OCI-LY1 (cell line): ENCODE results near the gene PDE8A.

ENCODE experiments used
- H2AFZ ChIP-seq: fragments of 200-600 bp; sonication (generic), shearing (Covaris generic); 2 replicates; pipeline ENCODE4 v1.6.0; 2014; ENCODE audit warnings: antibody characterized with exemption, mild to moderate bottlenecking, low read length
- H3F3A ChIP-seq: fragments of 200-600 bp; sonication (generic), shearing (Covaris generic); 2 replicates; pipeline ENCODE4 v1.6.0; 2014; ENCODE audit warnings: mild to moderate bottlenecking, antibody characterized with exemption, low read length, moderate library complexity; ENCODE audit not compliant: insufficient read depth
- H3K27ac ChIP-seq: fragments of 200-600 bp; sonication (generic); 2 replicates; pipeline ENCODE4 v1.5.1; 2014; ENCODE audit warnings: low read length, mixed run types, mild to moderate bottlenecking, low read depth; ENCODE audit not compliant: poor library complexity, severe bottlenecking
- H3K27me3 ChIP-seq: fragments of 200-600 bp; sonication (generic); 2 replicates; pipeline ENCODE4 v1.6.0; 2014; ENCODE audit warnings: antibody characterized with exemption, mild to moderate bottlenecking, low read length, moderate library complexity; ENCODE audit not compliant: insufficient read depth
- H3K36me3 ChIP-seq: fragments of 200-600 bp; sonication (generic); 2 replicates; pipeline ENCODE4 v1.6.1; 2014; ENCODE audit warnings: mild to moderate bottlenecking, antibody characterized with exemption, low read length, moderate library complexity, mixed read lengths; ENCODE audit not compliant: insufficient read depth
- H3K4me1 ChIP-seq: fragments of 200-600 bp; sonication (generic); 2 replicates; pipeline ENCODE4 v1.5.1; 2014; ENCODE audit warnings: mild to moderate bottlenecking, low read length, moderate library complexity; ENCODE audit not compliant: insufficient read depth, severe bottlenecking
- H3K4me2 ChIP-seq: fragments of 200-600 bp; sonication (generic), shearing (Covaris generic); 2 replicates; pipeline ENCODE4 v1.6.1; 2014; ENCODE audit warnings: low read length
- H3K4me3 ChIP-seq: fragments of 200-600 bp; sonication (generic); 2 replicates; pipeline ENCODE4 v1.5.1; 2014; ENCODE audit warnings: low read length, low read depth, mild to moderate bottlenecking, mixed read lengths; ENCODE audit not compliant: poor library complexity, severe bottlenecking
- H3K79me2 ChIP-seq: fragments of 200-600 bp; shearing (Covaris generic); 2 replicates; pipeline ENCODE4 v1.6.1; 2016; ENCODE audit warnings: mixed run types, low read length, mixed read lengths; ENCODE audit not compliant: insufficient read depth
- H3K9ac ChIP-seq: fragments of 200-600 bp; sonication (generic), shearing (Covaris generic); 2 replicates; pipeline ENCODE4 v1.6.1; 2014; ENCODE audit warnings: mild to moderate bottlenecking, low read length, mixed read lengths
- H3K9me2 ChIP-seq: fragments of 200-600 bp; sonication (generic), shearing (Covaris generic); 2 replicates; pipeline ENCODE4 v1.6.1; 2014; ENCODE audit warnings: low read depth, mild to moderate bottlenecking, low read length, mixed read lengths
- H3K9me3 ChIP-seq: fragments of 200-600 bp; shearing (Covaris generic); 2 replicates; pipeline ENCODE4 v1.6.1; 2014; ENCODE audit warnings: low read length, mixed read lengths
- H4K20me1 ChIP-seq: fragments of 200-600 bp; sonication (generic), shearing (Covaris generic); 2 replicates; pipeline ENCODE4 v1.6.0; 2016; ENCODE audit warnings: mild to moderate bottlenecking, low read length; ENCODE audit not compliant: insufficient read depth
- EZH2 ChIP-seq: fragments of 200-600 bp; sonication (generic), shearing (Covaris generic); IDR thresholded peaks from 2 replicates; pipeline ENCODE4 v1.8.0; 2017; ENCODE audit warnings: borderline replicate concordance, mixed run types, mild to moderate bottlenecking, antibody characterized with exemption, low read length, moderate library complexity, mixed read lengths
- TF ChIP-seq, protein P1 (sequence below): fragments of 200-600 bp; sonication (generic), shearing (Covaris generic); IDR thresholded peaks from 2 replicates; pipeline ENCODE4 v1.5.1; 2017; ENCODE audit warnings: mild to moderate bottlenecking, antibody characterized with exemption, low read length, moderate library complexity, mixed read lengths

Gene PDE8A

DNA sequence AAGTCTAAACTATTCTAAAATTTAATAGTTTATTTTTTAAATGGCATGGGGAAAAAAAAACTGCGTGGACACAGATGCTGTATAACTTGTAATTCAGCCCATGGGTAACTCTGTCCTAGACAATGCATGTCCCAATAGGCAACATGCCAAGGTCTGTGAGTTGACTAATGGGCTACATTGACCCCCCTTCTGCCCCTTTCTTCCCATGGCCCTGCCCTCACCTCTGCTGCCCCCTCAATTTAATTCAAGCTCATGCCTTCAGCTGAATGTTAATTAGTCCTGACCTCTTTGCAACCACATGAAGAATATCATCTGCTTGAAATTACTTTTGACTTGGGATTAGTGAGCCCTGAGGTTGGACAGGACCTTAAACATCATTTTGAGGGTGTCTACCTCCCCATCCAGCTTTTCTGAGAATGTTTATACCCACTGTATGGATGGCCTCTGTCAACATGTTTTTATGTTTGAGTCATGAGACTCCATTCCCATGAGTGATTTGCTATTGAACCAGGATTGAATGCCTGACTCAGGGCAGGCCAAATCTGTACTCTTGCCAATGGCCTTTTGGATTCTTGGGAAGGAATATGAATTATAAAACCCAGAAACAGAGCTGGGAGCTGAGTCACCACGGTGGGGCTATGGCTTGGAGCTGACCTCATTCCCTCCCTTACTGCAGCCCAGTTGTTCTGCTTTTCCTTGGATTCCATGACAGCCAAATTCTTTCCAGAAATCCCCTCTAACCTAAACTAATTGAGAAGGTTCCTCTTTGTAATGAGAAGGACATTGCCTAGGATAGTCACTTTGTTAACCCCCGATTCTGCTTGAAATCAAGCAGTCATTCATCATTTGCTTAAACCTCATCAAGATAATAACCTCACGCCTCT is 33.5 kb upstream of the PDE8A start:
- H3K79me2 ChIP-seq, result no peaks in the 10 kb centered on the region
- no peaks in the 10 kb centered on the region for H3F3A ChIP-seq
- H3K4me3 ChIP-seq, result no peak overlapping the region
- no peaks in the 10 kb centered on the region for H3K36me3 ChIP-seq
- H2AFZ ChIP-seq, result no peak overlapping the region
- no peak overlapping the region for H3K4me2 ChIP-seq
- no peak overlapping the region for H3K27ac ChIP-seq
- no peaks in the 10 kb centered on the region for H3K9me2 ChIP-seq
- TF ChIP-seq, protein P1, sequence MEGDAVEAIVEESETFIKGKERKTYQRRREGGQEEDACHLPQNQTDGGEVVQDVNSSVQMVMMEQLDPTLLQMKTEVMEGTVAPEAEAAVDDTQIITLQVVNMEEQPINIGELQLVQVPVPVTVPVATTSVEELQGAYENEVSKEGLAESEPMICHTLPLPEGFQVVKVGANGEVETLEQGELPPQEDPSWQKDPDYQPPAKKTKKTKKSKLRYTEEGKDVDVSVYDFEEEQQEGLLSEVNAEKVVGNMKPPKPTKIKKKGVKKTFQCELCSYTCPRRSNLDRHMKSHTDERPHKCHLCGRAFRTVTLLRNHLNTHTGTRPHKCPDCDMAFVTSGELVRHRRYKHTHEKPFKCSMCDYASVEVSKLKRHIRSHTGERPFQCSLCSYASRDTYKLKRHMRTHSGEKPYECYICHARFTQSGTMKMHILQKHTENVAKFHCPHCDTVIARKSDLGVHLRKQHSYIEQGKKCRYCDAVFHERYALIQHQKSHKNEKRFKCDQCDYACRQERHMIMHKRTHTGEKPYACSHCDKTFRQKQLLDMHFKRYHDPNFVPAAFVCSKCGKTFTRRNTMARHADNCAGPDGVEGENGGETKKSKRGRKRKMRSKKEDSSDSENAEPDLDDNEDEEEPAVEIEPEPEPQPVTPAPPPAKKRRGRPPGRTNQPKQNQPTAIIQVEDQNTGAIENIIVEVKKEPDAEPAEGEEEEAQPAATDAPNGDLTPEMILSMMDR, result no peak
- no peak for TF ChIP-seq EZH2
- no peak overlapping the region for H3K9ac ChIP-seq
- H4K20me1 ChIP-seq, result no peaks in the 10 kb centered on the region
- H3K9me3 ChIP-seq, result no peaks in the 10 kb centered on the region
- H3K27me3 ChIP-seq, result peaks cover 9% of the 10 kb centered on the region
- no peaks in the 10 kb centered on the region for H3K4me1 ChIP-seq

DNA sequence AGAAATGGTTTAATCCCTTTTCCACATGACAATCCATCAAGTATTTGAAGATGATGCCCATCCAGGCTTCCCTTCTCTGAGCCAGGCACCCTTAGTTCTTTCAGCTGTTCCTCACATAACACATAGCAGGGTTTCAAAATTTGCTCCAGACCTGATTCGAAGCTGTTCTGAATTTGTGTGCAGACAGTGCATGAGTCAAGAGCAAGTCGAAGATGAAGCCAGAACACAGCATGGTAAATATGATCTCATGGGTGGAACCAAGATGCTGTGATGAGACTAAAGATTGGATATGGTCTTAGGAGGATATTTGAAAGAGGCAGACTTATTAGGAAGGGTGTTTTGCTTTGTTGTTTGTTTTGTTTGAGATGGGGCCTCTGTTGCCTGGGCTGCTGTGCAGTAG is 32.6 kb upstream of the PDE8A start:
- Histone ChIP-seq H3K79me2 (no peaks in the 10 kb centered on the region), H3K4me1 (no peaks in the 10 kb centered on the region), H4K20me1 (no peaks in the 10 kb centered on the region), H3K9me3 (no peaks in the 10 kb centered on the region), H3K9me2 (no peaks in the 10 kb centered on the region), H3K9ac (no peak overlapping the region), H2AFZ (no peak overlapping the region), H3K36me3 (no peaks in the 10 kb centered on the region), H3K4me3 (no peak overlapping the region), H3F3A (no peaks in the 10 kb centered on the region), H3K4me2 (no peak overlapping the region), H3K27me3 (peaks cover 9% of the 10 kb centered on the region), H3K27ac (no peak overlapping the region)
- TF ChIP-seq EZH2, result no peak
- TF ChIP-seq, protein P1, result no peak

DNA sequence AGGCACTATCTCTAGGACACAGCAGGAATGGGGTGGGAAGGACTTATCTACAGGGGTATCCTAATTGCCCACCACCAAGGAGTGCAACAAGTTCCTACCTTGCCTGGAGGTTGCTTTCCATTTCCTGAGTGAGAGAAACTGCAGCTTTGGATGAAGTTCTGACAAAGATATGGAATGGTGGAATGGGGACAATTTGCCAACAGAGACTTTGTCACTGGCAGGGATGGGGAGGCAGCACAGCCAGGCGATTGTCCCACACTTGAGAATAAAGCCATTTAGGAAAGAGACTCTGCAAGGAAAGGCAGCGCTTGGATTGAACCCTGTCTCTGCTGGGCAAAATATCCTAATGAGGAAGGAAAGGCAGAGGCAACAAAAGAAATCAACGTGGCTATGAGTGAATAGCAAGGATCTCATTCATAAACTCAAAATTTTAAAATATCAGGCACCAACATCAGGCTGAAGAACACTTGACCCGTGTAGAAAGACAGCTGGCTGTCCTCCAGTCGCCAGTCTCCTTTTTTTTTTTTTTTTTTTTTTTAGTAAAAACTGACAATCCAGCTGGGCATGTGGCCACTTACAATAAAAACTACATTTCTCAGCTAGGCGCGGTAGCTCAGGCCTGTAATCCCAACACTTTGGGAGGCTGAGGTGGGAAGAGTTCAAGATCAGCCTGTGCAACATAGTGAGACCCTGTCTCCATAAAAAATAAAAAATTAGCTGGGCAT is 31.6 kb upstream of the PDE8A start:
- H3K27ac ChIP-seq, result no peak overlapping the region
- H3K9me3 ChIP-seq, result no peaks in the 10 kb centered on the region
- peaks cover 9% of the 10 kb centered on the region for H3K27me3 ChIP-seq
- H3K36me3 ChIP-seq, result no peaks in the 10 kb centered on the region
- no peaks in the 10 kb centered on the region for H4K20me1 ChIP-seq
- no peaks in the 10 kb centered on the region for H3K4me1 ChIP-seq
- no peaks in the 10 kb centered on the region for H3F3A ChIP-seq
- no peaks in the 10 kb centered on the region for H3K9me2 ChIP-seq
- H2AFZ ChIP-seq, result no peak overlapping the region
- TF ChIP-seq EZH2, result no peak
- TF ChIP-seq, protein P1, result no peak
- no peak overlapping the region for H3K4me3 ChIP-seq
- no peak overlapping the region for H3K4me2 ChIP-seq
- H3K79me2 ChIP-seq, result no peaks in the 10 kb centered on the region
- no peak overlapping the region for H3K9ac ChIP-seq
